H7 (cell line): ENCODE measurements around the gene PTPRT. TPM values are rescaled to one million over a fixed set of nuclear protein-coding genes. Genes with fewer than 3 reads are reported as not detected.

Source experiments
- DNase-seq: peaks from one replicate; pipeline ENCODE4 v3.0.0; 2012
- H3K27me3 ChIP-seq: 2 replicates; pipeline ENCODE4 v1.6.0; 2011; ENCODE audit warnings: mild to moderate bottlenecking, low read length; ENCODE audit not compliant: control insufficient read depth, insufficient read depth
- H3K36me3 ChIP-seq: replicated peaks from 2 replicates; pipeline ENCODE4 v1.5.1; 2011; ENCODE audit warnings: low read length; ENCODE audit not compliant: control insufficient read depth, insufficient read depth
- H3K4me3 ChIP-seq: 2 replicates; pipeline ENCODE4 v1.5.1; 2011; ENCODE audit warnings: low read depth, mild to moderate bottlenecking, control low read depth, low read length, moderate library complexity; ENCODE audit not compliant: insufficient read depth
- total RNA-seq: library from RNA; depleted of rRNA; stranded (reverse); fragments of >200 nt; shearing (Covaris generic); gene quantifications from 2 replicates; pipeline ENCODE4 v1.2.3, GENCODE V29; 2014

PTPRT gene
- total RNA-seq, 1 experiment from 2014 or later = 0.07 TPM

DNA sequence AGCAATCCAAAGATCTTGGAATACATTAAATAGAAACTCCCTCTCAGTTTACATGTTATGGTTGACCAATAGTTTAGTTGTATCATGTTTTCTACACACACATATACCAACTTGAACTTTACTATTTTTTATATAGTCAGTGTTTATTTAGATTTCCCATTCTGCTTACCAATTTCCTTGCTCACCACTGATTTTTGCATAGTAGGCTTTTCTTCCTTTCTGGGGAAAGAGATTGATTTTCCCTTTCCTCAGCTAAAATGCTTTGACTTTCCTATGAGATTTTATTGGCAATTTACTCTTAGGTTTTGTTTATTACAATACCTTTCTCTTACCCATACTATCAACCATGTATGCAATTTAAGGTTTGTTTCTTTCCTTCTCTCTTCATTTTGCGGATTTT is 665.6 kb downstream of the PTPRT start:
- H3K4me3 ChIP-seq = no peak overlapping the region
- no peaks in the 10 kb centered on the region for H3K27me3 ChIP-seq
- H3K36me3 ChIP-seq = no peaks in the 10 kb centered on the region
- no peak for DNase-seq

DNA sequence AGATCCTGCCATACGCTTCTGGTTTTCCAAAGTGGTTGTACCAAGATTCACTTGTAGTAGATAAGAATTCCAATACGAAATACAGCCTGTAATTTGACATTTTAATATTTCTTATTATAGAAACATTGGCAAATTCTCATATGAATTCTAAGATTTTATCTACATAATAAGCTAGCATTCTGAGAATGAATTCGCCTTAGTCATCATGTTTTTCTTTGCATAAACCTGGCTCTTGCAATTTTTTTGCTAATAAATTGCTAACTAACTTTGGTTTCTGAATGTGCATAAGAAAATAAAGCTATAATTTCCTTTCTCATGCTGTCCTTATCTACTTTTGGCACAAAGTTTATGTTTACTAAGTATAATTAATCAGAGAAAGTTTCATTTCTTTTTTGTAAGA is 673.0 kb downstream of the PTPRT start:
- H3K4me3 ChIP-seq = no peak overlapping the region
- DNase-seq = no peak
- H3K36me3 ChIP-seq = no peaks in the 10 kb centered on the region
- H3K27me3 ChIP-seq = no peaks in the 10 kb centered on the region

DNA sequence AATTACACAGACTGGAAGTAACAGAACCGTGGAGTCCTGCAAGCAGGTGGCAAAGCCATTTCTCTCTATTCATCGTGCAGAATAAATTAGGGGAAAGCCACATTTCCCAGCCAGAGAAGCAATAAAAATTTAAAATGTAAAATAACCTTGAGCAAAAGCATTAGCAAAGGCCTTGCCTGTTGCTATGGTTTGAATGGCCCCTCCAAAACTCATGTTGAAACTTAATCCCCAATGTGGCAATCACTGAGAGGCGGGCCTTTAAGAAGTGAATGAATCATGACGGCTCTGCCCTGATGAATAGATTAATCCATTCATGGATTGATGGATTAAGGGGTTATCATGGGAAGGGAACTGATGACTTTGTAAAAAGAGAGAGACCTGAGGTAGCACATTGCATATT is 679.0 kb downstream of the PTPRT start:
- Histone ChIP-seq H3K36me3 (no peaks in the 10 kb centered on the region), H3K27me3 (no peaks in the 10 kb centered on the region), H3K4me3 (no peak overlapping the region)
- DNase-seq = no peak

DNA sequence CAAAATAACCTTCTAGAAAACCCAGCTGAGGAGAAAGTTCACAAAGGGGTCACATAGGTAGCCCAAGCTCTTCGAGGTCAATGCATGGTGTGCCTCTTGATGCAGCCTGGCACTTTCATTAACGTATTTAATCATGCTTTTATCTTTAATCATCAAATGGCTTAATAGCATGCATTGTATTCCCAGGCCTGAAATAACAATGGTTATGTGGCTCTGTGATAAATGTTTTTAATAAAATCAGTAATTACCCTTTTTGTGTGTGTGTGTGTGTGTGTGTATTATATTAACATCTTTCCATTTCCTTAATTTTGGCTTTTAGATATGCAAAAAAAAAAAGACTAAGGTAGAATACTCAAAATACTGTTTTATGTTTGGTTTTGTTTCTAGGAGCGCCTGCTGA is 681.8 kb downstream of the PTPRT start:
- no peak overlapping the region for H3K4me3 ChIP-seq
- no peaks in the 10 kb centered on the region for H3K27me3 ChIP-seq
- no peaks in the 10 kb centered on the region for H3K36me3 ChIP-seq
- no peak for DNase-seq

DNA sequence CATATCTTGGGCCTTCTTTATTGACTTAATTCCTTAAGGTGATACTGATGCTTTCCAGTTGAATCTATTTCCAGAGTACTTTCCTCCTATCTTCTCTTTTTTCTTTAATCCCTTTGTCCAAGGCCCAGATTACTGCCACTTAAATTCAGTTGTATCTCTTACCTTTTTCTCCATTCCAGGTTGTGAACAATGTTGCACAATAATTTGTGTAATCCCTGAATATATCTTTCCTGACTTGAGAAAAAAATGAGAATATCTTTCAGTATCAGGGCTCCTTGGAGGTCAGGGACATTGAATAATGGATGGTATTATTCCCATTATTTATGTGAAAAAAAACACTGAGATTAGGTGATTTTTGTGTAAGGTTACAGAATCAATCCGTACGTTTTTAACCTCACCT is 683.3 kb downstream of the PTPRT start:
- Histone ChIP-seq H3K4me3 (no peak overlapping the region), H3K36me3 (no peaks in the 10 kb centered on the region), H3K27me3 (no peaks in the 10 kb centered on the region)
- no peak for DNase-seq

DNA sequence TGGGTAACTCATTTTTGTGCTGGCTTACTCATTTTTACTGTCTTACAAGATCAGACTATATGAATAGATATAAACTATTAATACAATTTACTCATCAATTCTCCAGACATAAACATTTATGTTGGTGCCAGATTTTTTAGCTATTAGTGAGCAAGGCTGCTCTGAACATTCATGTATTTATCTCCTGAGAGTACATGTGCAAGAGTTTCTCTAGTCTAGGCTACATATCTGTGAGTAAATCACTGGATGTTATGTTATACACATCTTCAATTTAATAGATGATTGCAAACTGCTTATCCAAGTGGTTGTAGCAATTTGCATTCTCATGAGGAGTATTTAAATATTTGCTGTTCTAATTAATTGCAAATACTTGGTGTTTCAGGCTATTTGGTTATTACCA is 687.1 kb downstream of the PTPRT start:
- H3K4me3 ChIP-seq = no peak overlapping the region
- DNase-seq = no peak
- no peaks in the 10 kb centered on the region for H3K27me3 ChIP-seq
- no peaks in the 10 kb centered on the region for H3K36me3 ChIP-seq

DNA sequence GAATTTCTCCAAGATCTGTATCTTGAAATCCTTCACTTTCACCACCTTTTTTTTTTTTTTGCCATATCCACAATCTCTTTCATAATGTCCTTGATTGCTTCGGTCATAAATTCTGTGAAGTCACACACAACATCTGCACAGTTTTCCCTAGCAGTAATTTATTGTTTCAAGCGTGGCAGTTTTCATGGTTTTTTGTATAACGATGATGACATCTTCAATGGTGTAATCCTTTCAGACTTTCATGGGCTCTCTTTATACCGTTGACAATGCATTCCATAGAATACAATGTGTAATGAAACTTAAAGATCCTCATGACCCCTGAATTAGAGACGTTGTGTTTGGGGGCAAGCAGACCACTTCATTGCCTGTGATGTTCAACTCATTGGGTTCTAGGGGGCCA is 693.1 kb downstream of the PTPRT start:
- Histone ChIP-seq H3K27me3 (peaks cover 3% of the 10 kb centered on the region; the same call in 1 of the 2 replicates), H3K4me3 (no peak overlapping the region), H3K36me3 (no peaks in the 10 kb centered on the region)
- no peak for DNase-seq

- Histone ChIP-seq H3K4me3 (no peak overlapping the region), H3K36me3 (no peaks in the 10 kb centered on the region), H3K27me3 (peaks cover 3% of the 10 kb centered on the region; the same call in 1 of the 2 replicates)
- DNase-seq = no peak
Measured at GRCh38 chr20:42494290-42494689, 695.4 kb downstream of the PTPRT start.

- H3K36me3 ChIP-seq = no peaks in the 10 kb centered on the region
- no peak for DNase-seq
- peaks cover 3% of the 10 kb centered on the region; the same call in 1 of the 2 replicates for H3K27me3 ChIP-seq
- no peak overlapping the region for H3K4me3 ChIP-seq
Measured at GRCh38 chr20:42493001-42493400, 696.7 kb downstream of the PTPRT start.

GRCh38 chr20:42492290-42492689 is 697.4 kb downstream of the PTPRT start:
- DNase-seq = no peak
- no peaks in the 10 kb centered on the region for H3K36me3 ChIP-seq

GRCh38 chr20:42485556-42485955 is 704.1 kb downstream of the PTPRT start:
- Histone ChIP-seq H3K4me3 (no peak overlapping the region), H3K27me3 (no peaks in the 10 kb centered on the region), H3K36me3 (no peaks in the 10 kb centered on the region)
- DNase-seq = no peak

More at GRCh38 chr20:42492290-42492689, 697.4 kb downstream of the PTPRT start:
- Histone ChIP-seq H3K4me3 (no peak overlapping the region), H3K27me3 (peaks cover 3% of the 10 kb centered on the region; the same call in 1 of the 2 replicates)

DNA sequence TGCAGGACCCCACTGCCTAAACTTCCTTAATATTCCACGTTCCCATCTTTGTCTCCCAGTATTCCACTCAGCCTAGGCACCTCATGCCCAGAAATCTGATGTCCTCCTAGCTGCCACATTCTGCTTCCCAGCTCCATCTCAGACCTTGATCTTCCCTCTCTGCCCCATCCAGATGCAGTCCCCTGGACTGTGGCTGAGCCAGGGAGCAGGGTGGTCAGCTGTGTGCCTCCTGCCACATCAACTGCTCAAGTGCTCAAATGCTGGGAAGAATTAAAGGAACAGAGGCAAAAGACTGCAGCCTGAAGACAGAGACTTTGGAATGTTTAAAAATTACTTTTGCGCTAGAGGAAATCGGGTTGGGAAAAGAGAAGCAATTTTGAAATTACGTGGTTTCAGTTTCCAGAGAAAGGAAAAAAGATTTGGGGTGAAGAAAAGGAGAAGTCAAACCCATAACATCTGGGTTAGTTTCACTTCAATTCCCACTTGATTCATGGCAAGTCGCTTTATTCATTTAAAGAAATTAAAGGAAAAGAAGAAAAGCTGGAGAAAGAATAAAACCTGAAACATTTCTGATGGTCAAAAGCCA is 704.8 kb downstream of the PTPRT start:
- Histone ChIP-seq H3K36me3 (no peaks in the 10 kb centered on the region), H3K27me3 (no peaks in the 10 kb centered on the region)
- DNase-seq = no peak

DNA sequence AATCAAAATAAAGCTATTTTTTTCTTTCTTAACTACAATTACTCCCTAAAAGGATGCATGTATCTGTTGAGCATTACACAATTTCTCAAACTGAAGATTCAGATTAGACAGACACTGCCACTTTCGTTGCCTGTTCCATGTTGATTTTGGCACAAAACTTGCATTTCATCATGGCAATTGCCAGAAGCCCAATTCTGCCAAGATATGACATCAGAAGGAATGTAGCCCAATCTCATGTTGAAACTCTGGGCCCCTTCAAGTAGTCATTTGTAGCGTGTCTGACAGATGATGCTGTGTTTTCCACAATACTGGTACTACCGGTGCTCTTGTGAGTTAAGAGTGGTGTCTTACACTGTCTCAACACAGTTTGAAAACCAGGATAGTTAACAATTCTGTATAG is 705.4 kb downstream of the PTPRT start:
- H3K36me3 ChIP-seq = no peaks in the 10 kb centered on the region
- no peak overlapping the region for H3K4me3 ChIP-seq
- H3K27me3 ChIP-seq = no peaks in the 10 kb centered on the region
- DNase-seq = no peak

More for the DNA sequence above, 704.8 kb downstream of the PTPRT start:
- H3K4me3 ChIP-seq = no peak overlapping the region

DNA sequence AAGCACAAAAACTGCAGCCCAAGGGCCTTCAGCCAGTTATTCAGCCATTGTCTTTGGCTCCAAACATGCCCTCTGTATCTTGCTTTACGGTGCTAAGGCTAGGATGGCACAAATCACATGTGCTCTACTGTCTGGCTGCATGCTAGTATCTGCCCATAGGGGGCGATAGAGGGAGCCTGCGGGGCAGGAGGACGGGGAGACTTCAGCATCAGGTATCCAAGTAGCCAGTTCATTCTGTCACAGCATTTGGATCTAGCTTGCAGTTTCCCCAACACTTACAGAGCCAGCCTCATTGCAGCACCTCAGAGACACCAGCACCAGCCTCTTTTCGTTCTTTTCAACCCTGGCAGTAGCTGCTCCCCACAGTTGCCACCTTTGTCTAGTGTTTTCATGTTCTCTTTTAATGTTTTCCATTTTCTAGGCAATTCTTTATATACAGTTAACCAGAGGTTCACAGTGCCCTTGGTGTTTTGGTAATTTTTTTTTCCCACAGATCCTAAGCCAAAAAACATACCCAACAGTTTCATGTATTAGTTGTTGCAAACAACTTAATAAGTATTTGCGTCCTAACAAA is 705.9 kb downstream of the PTPRT start:
- DNase-seq = peak; percentile 61

GRCh38 chr20:42482808-42483207 is 706.9 kb downstream of the PTPRT start:
- Histone ChIP-seq H3K27me3 (no peaks in the 10 kb centered on the region), H3K36me3 (no peaks in the 10 kb centered on the region), H3K4me3 (no peak overlapping the region)
- no peak for DNase-seq

More for the DNA sequence above, 705.9 kb downstream of the PTPRT start:
- no peak overlapping the region for H3K4me3 ChIP-seq
- H3K27me3 ChIP-seq = no peaks in the 10 kb centered on the region
- no peaks in the 10 kb centered on the region for H3K36me3 ChIP-seq
